ENCODE measurements around the gene GPR26.

Gene GPR26

GRCh38 chr10:123666318-123667236 is at the start of gene GPR26:
TSS of gene GPR26 (plus strand) at chr10:123666355. CDS start at chr10:123666408, 53 bp downstream.
- DNase-seq (ENCODE audit: low spot score): no peak

GRCh38 chr10:123618224-123618623 is 47.9 kb upstream of the GPR26 start:
- DNase-seq (ENCODE audit: low spot score): no peak

GRCh38 chr10:123619067-123619855 is 46.9 kb upstream of the GPR26 start:
- no peak for DNase-seq (ENCODE audit: low spot score)

- DNase-seq (ENCODE audit: low spot score): no peak
Observed at GRCh38 chr10:123620621-123621020, 45.5 kb upstream of the GPR26 start.

- DNase-seq (ENCODE audit: low spot score): no peak
Observed at GRCh38 chr10:123621492-123621891, 44.7 kb upstream of the GPR26 start.

- no peak for DNase-seq (ENCODE audit: low spot score)
Observed at GRCh38 chr10:123621916-123622315, 44.2 kb upstream of the GPR26 start.

- DNase-seq (ENCODE audit: low spot score): no peak
Observed at GRCh38 chr10:123622381-123622780, 43.8 kb upstream of the GPR26 start.

GRCh38 chr10:123624086-123624485 is 42.1 kb upstream of the GPR26 start:
- DNase-seq (ENCODE audit: low spot score): no peak

GRCh38 chr10:123633106-123633505 is 33.0 kb upstream of the GPR26 start:
- no peak for DNase-seq (ENCODE audit: low spot score)

- DNase-seq (ENCODE audit: low spot score): no peak
Observed at GRCh38 chr10:123633636-123634035, 32.5 kb upstream of the GPR26 start.

- no peak for DNase-seq (ENCODE audit: low spot score)
Observed at GRCh38 chr10:123634221-123634620, 31.9 kb upstream of the GPR26 start.

GRCh38 chr10:123635131-123635530 is 31.0 kb upstream of the GPR26 start:
- DNase-seq (ENCODE audit: low spot score): no peak

- no peak for DNase-seq (ENCODE audit: low spot score)
Observed at GRCh38 chr10:123635745-123636144, 30.4 kb upstream of the GPR26 start.

GRCh38 chr10:123636598-123637325 is 29.4 kb upstream of the GPR26 start:
- DNase-seq (ENCODE audit: low spot score): no peak

GRCh38 chr10:123637326-123637880 is 28.8 kb upstream of the GPR26 start:
- no peak for DNase-seq (ENCODE audit: low spot score)

GRCh38 chr10:123639131-123639530 is 27.0 kb upstream of the GPR26 start:
- no peak for DNase-seq (ENCODE audit: low spot score)

- DNase-seq (ENCODE audit: low spot score): no peak
Observed at GRCh38 chr10:123640016-123640535, 26.1 kb upstream of the GPR26 start.

GRCh38 chr10:123642293-123642692 is 23.9 kb upstream of the GPR26 start:
- peak; percentile 25 for DNase-seq (ENCODE audit: low spot score)

GRCh38 chr10:123642697-123643096 is 23.5 kb upstream of the GPR26 start:
- DNase-seq (ENCODE audit: low spot score): peak; percentile 41

- DNase-seq (ENCODE audit: low spot score): peak; percentile 40
Observed at GRCh38 chr10:123643315-123643714, 22.8 kb upstream of the GPR26 start.

GRCh38 chr10:123645016-123645415 is 21.1 kb upstream of the GPR26 start:
- DNase-seq (ENCODE audit: low spot score): no peak

- no peak for DNase-seq (ENCODE audit: low spot score)
Observed at GRCh38 chr10:123645615-123646014, 20.5 kb upstream of the GPR26 start.

Data from left forelimb (tissue), 1 donor.